ENCODE data around the gene KLK7.

KLK7 gene

GRCh38 chr19:51026554-51026831 is 42.8 kb upstream of the KLK7 start, which contains the start of gene KLK11:
TSS of gene KLK11 (minus strand) at chr19:51026616. CDS start at chr19:51025631, 985 bp downstream.
- no peak within 1 kb of the TSS for H3K4me3 ChIP-seq (ENCODE audit: low read depth, low read length)
- TF ChIP-seq, protein P1, sequence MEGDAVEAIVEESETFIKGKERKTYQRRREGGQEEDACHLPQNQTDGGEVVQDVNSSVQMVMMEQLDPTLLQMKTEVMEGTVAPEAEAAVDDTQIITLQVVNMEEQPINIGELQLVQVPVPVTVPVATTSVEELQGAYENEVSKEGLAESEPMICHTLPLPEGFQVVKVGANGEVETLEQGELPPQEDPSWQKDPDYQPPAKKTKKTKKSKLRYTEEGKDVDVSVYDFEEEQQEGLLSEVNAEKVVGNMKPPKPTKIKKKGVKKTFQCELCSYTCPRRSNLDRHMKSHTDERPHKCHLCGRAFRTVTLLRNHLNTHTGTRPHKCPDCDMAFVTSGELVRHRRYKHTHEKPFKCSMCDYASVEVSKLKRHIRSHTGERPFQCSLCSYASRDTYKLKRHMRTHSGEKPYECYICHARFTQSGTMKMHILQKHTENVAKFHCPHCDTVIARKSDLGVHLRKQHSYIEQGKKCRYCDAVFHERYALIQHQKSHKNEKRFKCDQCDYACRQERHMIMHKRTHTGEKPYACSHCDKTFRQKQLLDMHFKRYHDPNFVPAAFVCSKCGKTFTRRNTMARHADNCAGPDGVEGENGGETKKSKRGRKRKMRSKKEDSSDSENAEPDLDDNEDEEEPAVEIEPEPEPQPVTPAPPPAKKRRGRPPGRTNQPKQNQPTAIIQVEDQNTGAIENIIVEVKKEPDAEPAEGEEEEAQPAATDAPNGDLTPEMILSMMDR (IDR thresholded peaks at IDR 0.05; ENCODE audit: low read depth, low read length): no peak

DNA sequence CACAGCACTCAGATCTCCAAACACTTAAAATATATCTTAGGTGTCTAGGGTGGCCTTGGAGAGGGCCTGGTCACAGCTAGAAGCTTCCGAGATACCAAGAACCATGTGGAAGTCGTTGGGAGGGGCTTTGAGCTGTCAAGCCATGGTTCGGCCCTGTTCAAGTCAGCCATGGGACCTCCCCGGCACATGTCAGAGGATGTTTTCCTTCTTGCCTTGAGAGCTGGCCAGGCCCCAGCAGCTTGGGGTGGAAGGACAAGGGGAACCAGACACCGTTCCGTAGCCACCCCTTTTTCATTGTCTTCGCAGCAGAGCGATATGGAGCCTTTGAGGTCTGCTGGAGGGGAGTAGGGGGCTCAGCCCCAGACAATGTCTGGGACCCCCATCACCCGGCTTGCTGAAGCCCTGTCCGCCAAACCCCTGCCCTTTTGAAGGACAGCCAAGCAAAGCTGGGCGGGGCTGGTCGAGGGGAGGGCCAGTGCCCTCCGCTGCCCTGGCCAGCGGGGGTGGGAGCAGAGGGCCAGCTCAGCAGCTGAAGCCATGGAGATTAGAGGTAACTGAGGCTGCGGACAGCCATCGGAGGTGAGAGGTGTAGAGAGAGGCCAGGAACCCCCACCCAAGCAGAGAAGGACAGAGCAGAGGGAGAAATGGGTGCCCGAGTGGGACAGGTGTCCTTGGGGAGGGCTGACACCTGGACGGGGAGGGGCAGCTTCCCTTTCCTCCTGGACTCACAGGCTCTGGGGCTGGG is 42.3 kb upstream of the KLK7 start:
- TF ChIP-seq, protein P1 (IDR thresholded peaks at IDR 0.05; ENCODE audit: low read depth, low read length): no peak
- H3K4me3 ChIP-seq (ENCODE audit: low read depth, low read length): no peak overlapping the region

DNA sequence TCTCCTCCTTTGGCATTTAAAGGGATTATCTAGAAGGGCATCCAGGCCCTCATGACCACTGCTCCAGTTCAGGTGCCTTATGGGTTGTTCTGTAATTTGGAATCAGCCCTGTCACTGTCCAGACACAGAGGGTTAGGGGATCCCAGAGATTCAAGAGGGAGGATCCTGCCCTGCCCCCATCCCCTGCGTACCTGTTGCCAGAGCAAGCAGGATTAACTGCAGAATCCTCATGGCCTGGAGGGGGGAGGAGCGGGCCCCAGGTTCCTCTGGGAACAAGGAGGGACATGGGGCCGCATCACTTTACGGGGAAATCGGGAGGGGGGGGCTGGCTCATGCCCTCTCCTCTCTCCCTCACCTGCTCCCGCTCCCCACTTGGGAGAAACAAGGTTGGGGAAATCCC is 41.7 kb upstream of the KLK7 start:
- TF ChIP-seq, protein P1 (IDR thresholded peaks at IDR 0.05; ENCODE audit: low read depth, low read length): no peak
- H3K4me3 ChIP-seq (ENCODE audit: low read depth, low read length): no peak overlapping the region

DNA sequence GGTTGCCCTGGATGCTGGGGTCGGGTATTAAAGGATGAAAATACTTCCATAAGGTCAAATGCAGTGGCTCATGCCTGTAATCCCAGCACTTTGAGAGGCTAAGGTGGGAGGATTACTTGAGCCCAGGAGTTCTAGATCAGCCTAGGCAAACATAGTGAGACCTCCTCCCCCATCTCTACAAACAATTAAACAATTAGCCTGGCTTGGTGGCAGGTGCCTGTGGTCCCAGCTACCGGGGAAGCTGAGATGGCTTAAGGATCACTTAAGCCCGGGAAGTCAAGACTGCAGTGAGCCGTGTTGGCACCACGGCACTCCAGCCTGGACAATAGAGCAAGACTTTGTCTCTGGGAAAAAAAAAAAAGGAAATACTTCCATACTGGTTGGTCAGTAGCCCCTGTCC is 41.2 kb upstream of the KLK7 start:
- no peak overlapping the region for H3K4me3 ChIP-seq (ENCODE audit: low read depth, low read length)
- TF ChIP-seq, protein P1 (IDR thresholded peaks at IDR 0.05; ENCODE audit: low read depth, low read length): no peak

DNA sequence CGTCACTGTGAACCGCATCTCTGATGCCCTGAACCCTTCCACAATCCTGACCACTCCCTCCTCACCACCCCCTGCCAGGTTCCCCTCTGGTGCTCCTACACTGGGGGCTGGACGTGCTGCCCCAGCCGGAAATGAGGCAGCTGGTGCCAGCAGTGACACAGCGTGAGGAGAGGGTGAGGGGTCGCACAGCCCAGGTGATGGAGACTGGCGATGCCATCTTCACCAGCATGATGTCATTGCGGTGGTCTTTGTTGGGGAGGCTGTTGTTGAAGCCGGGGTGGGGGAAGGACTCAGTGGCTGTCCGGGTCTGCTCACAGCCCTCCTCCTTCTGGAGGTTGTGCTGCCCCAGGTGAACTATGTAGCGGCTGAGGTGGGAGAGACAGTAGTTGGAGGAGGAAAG is 40.2 kb upstream of the KLK7 start:
- no peak overlapping the region for H3K4me3 ChIP-seq (ENCODE audit: low read depth, low read length)
- TF ChIP-seq, protein P1 (IDR thresholded peaks at IDR 0.05; ENCODE audit: low read depth, low read length): no peak

DNA sequence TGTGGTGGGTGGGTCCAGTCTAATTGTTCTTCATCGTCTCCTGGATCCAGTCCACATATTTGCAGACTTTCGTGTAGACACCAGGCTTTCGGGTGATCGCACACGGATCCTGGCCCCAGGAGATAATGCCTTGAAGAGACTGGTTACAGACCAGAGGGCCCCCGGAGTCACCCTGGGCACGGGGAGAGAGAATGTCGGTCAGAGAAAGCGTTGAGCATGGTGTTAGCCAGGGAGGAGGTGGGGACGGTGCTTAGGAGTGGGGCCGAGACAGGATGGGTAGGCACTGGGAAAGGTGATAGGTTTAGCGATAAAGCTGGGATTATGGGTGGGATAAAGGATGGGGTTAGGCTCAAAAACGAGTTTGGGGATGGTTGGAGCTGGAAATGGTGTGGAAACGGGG is 38.8 kb upstream of the KLK7 start:
- TF ChIP-seq, protein P1 (IDR thresholded peaks at IDR 0.05; ENCODE audit: low read depth, low read length): no peak
- no peak overlapping the region for H3K4me3 ChIP-seq (ENCODE audit: low read depth, low read length)

DNA sequence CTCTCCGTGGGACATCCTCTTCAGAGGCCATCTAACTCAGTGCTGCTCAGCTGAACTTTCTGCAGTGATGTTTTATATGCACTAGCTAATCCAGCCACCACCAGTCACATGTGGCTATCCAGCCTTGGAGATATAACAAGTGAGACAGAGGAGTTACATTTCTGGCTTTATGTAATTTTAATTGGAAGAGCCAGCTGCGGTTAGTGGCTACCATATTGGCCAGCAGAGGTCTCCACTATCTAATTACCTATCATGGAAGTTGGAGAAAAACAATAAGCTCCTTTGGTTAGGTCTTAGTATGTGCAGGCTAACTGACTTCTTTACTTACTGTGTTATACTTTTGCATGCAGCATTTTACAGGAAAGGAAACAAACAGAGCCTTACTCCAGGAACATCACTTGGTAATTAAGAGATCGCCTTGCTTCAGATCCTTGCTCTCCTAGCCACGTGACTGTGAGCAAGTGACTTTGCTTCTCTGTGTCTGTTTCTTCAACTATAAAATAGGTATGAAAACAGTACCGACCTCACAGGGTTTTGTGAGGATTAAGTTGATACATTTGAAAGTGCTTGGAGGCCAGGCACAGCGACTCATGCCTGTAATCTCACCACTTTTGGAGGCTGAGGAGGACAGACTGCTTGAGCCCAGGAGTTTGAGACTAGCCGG is 37.4 kb upstream of the KLK7 start:
- TF ChIP-seq, protein P1 (IDR thresholded peaks at IDR 0.05; ENCODE audit: low read depth, low read length): peak; percentile 63
- no peak overlapping the region for H3K4me3 ChIP-seq (ENCODE audit: low read depth, low read length)
